ENCODE data around the gene CMBL.
"Not testable (repeated sequence)": the region's sequence is repeated elsewhere in the genome, so short reads cannot be mapped to it uniquely, and the experiment has no call there.

Gene CMBL

DNA sequence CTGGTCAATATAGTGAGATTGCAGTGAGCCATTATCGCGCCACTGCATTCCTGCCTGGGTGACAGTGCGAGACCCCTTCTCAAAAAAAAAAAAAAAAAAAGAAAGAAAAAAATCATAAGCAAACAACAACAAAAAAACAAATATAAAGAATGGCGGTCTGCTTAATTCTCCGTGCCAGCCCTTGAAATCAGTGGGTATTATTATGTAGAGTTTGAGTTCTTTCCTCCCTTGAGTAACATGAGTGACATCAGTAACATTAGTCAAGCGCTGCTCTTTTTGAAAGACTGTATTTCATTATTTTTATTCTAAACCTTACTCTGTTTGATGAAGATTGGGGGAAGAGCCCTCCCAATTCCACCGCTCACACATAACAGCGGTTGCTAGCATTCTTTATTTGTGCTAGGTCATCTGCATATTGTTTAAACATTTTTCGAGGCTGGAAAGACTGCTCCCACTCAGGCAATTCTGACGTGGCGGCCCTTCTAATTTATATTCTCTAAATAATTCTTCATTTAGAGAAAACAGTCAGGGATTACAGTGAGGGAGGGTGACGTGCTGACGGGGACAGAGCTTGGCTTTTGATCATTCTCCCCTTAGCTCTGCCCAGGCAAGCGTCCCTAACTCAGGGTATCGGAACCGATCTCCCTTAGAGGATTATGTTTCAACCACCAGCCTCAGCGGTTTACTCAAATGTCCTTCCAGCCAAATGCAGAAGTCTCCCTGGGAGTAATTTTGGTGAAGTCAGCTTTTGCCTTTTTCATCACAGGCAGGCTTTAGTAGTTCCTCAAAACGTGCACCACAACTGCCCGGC is 44.9 kb upstream of the CMBL start:
- Histone ChIP-seq H4K8ac (ENCODE audit: low read depth, low read length) (no peak overlapping the region), H3K9ac (ENCODE audit: low read length) (peak overlapping the region; percentile 93), H3K56ac (ENCODE audit: low read length) (peak overlapping the region; percentile 97), H3K79me1 (ENCODE audit: low read length) (peaks cover 1% of the 10 kb centered on the region), H3K4me1 (ENCODE audit: control insufficient read depth, low read depth, low read length) (peaks cover 7% of the 10 kb centered on the region), H3K23ac (ENCODE audit: low read length) (peak overlapping the region; percentile 48), H3K18ac (ENCODE audit: low read length) (peak overlapping the region; percentile 70), H3K36me3 (ENCODE audit: control insufficient read depth, insufficient read depth, low read length) (no peaks in the 10 kb centered on the region), H2AK5ac (ENCODE audit: low read length) (no peak overlapping the region), H3K4ac (ENCODE audit: low read depth, low read length) (peak overlapping the region; percentile 88), H2BK5ac (ENCODE audit: low read length) (peak overlapping the region; percentile 31), H2BK120ac (ENCODE audit: low read depth, low read length) (no peak overlapping the region), H4K5ac (ENCODE audit: low read length) (no peak overlapping the region), H2BK15ac (replicated peaks; ENCODE audit: low read depth) (no peak overlapping the region), H3K4me2 (ENCODE audit: low read length) (peak overlapping the region; percentile 89), H3K27me3 (ENCODE audit: insufficient read depth, low read length, poor library complexity) (no peaks in the 10 kb centered on the region), H3K79me2 (ENCODE audit: control insufficient read depth, insufficient read depth, low read length) (peaks cover 17% of the 10 kb centered on the region), H3K27ac (ENCODE audit: low read depth, low read length) (peak overlapping the region; percentile 97), H3K4me3 (ENCODE audit: low read length) (peak overlapping the region; percentile 88)
- peak; percentile 75 for DNase-seq
- no CpG with 5 or more reads among the region's 19 CpGs for WGBS (ENCODE audit: extremely low coverage, insufficient coverage, low lambda C conversion rate)

DNA sequence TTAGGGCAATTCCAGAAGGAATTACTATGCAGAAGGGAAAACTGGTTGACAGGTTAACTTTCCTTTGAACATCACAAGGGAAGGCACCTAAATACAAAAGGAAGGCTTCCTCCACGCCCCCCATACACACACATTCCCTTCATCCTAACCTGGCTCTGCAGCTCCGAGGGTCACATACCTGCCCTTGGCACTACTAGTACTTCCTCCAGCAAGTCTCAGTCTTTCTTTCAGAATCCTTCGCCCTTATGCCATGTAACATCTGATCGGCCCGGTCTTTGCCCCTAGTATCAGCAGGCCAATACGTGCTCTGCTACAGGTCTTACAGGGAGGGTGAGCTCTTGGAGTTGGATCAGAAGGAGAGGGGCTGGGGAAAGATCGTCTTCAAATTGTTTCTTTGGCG is 44.2 kb upstream of the CMBL start:
- H3K4me1 ChIP-seq (ENCODE audit: control insufficient read depth, low read depth, low read length) = peaks cover 6% of the 10 kb centered on the region
- peak overlapping the region; percentile 51 for H3K56ac ChIP-seq (ENCODE audit: low read length)
- H4K8ac ChIP-seq (ENCODE audit: low read depth, low read length) = no peak overlapping the region
- no peak overlapping the region for H4K5ac ChIP-seq (ENCODE audit: low read length)
- H3K4me3 ChIP-seq (ENCODE audit: low read length) = no peak overlapping the region
- no peak overlapping the region for H2BK5ac ChIP-seq (ENCODE audit: low read length)
- no CpG with 5 or more reads among the region's 8 CpGs for WGBS (ENCODE audit: extremely low coverage, insufficient coverage, low lambda C conversion rate)
- no peak overlapping the region for H2BK120ac ChIP-seq (ENCODE audit: low read depth, low read length)
- peaks cover 16% of the 10 kb centered on the region for H3K79me2 ChIP-seq (ENCODE audit: control insufficient read depth, insufficient read depth, low read length)
- no peak overlapping the region for H3K23ac ChIP-seq (ENCODE audit: low read length)
- H2BK15ac ChIP-seq (replicated peaks; ENCODE audit: low read depth) = no peak overlapping the region
- no peaks in the 10 kb centered on the region for H3K79me1 ChIP-seq (ENCODE audit: low read length)
- H3K36me3 ChIP-seq (ENCODE audit: control insufficient read depth, insufficient read depth, low read length) = no peaks in the 10 kb centered on the region
- H3K4me2 ChIP-seq (ENCODE audit: low read length) = no peak overlapping the region
- H3K4ac ChIP-seq (ENCODE audit: low read depth, low read length) = no peak overlapping the region
- peak overlapping the region; percentile 15 for H3K9ac ChIP-seq (ENCODE audit: low read length)
- H3K27me3 ChIP-seq (ENCODE audit: insufficient read depth, low read length, poor library complexity) = no peaks in the 10 kb centered on the region
- DNase-seq = no peak
- no peak overlapping the region for H3K27ac ChIP-seq (ENCODE audit: low read depth, low read length)
- no peak overlapping the region for H2AK5ac ChIP-seq (ENCODE audit: low read length)
- no peak overlapping the region for H3K18ac ChIP-seq (ENCODE audit: low read length)

DNA sequence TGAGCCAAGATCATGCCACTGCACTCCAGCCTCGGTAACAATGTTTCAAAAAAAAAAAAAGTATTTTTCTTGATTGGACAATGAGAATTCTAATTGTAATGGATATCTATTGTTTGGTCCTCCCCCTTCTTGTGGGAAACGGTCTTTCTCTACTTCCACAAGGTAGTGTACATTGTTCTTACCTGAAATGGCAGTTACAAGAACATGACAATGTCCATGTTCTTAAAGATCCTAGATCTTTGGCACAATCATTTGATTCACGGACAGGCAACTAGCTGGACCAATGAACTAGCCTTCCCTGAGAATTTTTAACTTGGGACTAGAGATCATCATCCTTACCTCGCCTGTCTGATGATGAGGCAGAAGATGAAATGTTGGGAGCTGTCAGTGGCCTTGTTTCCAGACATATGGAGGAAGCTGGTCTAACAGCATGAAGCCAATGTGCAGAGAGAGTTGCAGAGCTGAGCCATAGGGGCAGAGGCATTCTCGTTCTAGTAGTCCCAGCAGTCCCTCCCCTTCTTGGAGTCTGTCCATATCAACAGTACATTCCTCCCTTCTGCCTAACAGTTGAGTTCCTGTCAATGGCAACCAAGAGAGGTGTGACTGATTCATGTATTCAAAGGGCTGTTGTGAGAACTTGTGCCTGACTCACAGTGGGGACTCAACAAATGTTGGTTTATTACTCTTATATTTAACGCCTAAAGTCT is 43.6 kb upstream of the CMBL start:
- no peak overlapping the region for H3K27ac ChIP-seq (ENCODE audit: low read depth, low read length)
- peak; percentile 71 for DNase-seq
- no peaks in the 10 kb centered on the region for H3K79me1 ChIP-seq (ENCODE audit: low read length)
- H3K27me3 ChIP-seq (ENCODE audit: insufficient read depth, low read length, poor library complexity) = no peaks in the 10 kb centered on the region
- H3K23ac ChIP-seq (ENCODE audit: low read length) = no peak overlapping the region
- H3K36me3 ChIP-seq (ENCODE audit: control insufficient read depth, insufficient read depth, low read length) = no peaks in the 10 kb centered on the region
- no peak overlapping the region for H3K4ac ChIP-seq (ENCODE audit: low read depth, low read length)
- no peak overlapping the region for H2BK120ac ChIP-seq (ENCODE audit: low read depth, low read length)
- no peak overlapping the region for H4K5ac ChIP-seq (ENCODE audit: low read length)
- no peak overlapping the region for H2BK15ac ChIP-seq (replicated peaks; ENCODE audit: low read depth)
- WGBS (ENCODE audit: extremely low coverage, insufficient coverage, low lambda C conversion rate) = no CpG with 5 or more reads among the region's 6 CpGs
- H3K79me2 ChIP-seq (ENCODE audit: control insufficient read depth, insufficient read depth, low read length) = peaks cover 12% of the 10 kb centered on the region
- H3K4me1 ChIP-seq (ENCODE audit: control insufficient read depth, low read depth, low read length) = peaks cover 6% of the 10 kb centered on the region
- no peak overlapping the region for H3K56ac ChIP-seq (ENCODE audit: low read length)
- H2BK5ac ChIP-seq (ENCODE audit: low read length) = no peak overlapping the region
- no peak overlapping the region for H3K4me2 ChIP-seq (ENCODE audit: low read length)
- H3K4me3 ChIP-seq (ENCODE audit: low read length) = no peak overlapping the region
- no peak overlapping the region for H2AK5ac ChIP-seq (ENCODE audit: low read length)
- no peak overlapping the region for H4K8ac ChIP-seq (ENCODE audit: low read depth, low read length)
- H3K9ac ChIP-seq (ENCODE audit: low read length) = no peak overlapping the region
- no peak overlapping the region for H3K18ac ChIP-seq (ENCODE audit: low read length)

DNA sequence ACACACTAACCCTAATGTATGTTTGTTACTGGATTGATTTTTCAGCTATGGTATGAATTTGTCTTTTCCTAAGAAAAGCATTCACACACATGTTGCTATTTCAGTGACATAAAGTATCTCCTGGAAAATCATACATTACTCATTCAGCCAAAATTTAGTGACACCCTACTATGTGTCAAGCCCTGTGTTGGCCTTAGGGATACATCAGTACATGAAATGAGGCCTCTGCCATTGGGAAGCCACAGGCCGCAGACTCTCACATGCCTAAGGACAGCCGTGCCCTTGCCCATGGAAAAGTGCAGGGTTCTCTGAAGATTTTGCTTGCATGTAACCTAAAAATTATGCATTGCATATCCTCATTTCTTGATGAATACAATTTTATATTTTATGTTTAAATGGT is 40.6 kb upstream of the CMBL start:
- Histone ChIP-seq H3K79me2 (ENCODE audit: control insufficient read depth, insufficient read depth, low read length) (no peaks in the 10 kb centered on the region), H3K27me3 (ENCODE audit: insufficient read depth, low read length, poor library complexity) (no peaks in the 10 kb centered on the region), H4K8ac (ENCODE audit: low read depth, low read length) (no peak overlapping the region), H2BK120ac (ENCODE audit: low read depth, low read length) (no peak overlapping the region), H2AK5ac (ENCODE audit: low read length) (no peak overlapping the region), H2BK5ac (ENCODE audit: low read length) (no peak overlapping the region), H3K4me3 (ENCODE audit: low read length) (no peak overlapping the region), H3K4me2 (ENCODE audit: low read length) (no peak overlapping the region), H3K4me1 (ENCODE audit: control insufficient read depth, low read depth, low read length) (peaks cover 6% of the 10 kb centered on the region), H4K5ac (ENCODE audit: low read length) (no peak overlapping the region), H3K4ac (ENCODE audit: low read depth, low read length) (no peak overlapping the region), H3K36me3 (ENCODE audit: control insufficient read depth, insufficient read depth, low read length) (no peaks in the 10 kb centered on the region), H3K79me1 (ENCODE audit: low read length) (no peaks in the 10 kb centered on the region), H3K23ac (ENCODE audit: low read length) (no peak overlapping the region), H3K18ac (ENCODE audit: low read length) (no peak overlapping the region), H2BK15ac (replicated peaks; ENCODE audit: low read depth) (no peak overlapping the region), H3K27ac (ENCODE audit: low read depth, low read length) (peak overlapping the region; percentile 23), H3K9ac (ENCODE audit: low read length) (no peak overlapping the region), H3K56ac (ENCODE audit: low read length) (no peak overlapping the region)
- no peak for DNase-seq
- WGBS (ENCODE audit: extremely low coverage, insufficient coverage, low lambda C conversion rate) = no CpG with 5 or more reads among the region's 2 CpGs

DNA sequence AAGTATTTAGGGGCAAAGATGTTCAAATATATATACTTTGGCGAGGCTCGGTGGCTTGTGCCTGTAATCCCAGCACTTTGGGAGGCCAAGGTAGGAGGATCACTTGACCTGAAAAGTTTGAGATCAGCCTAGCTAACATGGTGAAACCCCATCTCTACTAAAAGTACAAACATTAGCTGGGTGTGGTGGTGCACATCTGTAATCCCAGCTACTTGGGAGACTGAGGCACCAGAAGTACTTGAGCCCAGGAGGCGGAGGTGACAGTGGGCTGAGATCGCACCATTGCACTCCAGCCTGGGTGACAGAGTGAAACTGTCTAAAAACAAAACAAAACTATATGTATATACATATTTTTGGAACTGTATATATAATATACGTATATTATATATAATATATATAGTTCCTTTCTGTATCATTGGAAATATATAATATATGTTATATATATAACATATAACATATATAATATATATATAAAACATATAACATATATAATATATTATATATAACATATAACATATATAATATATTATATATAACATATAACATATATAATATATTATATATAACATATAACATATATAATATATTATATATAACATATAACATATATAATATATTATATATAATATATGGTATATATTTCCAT is 36.9 kb upstream of the CMBL start:
- H2AK5ac ChIP-seq (ENCODE audit: low read length); H3K27me3 ChIP-seq (ENCODE audit: insufficient read depth, low read length, poor library complexity); H3K4ac ChIP-seq (ENCODE audit: low read depth, low read length): not testable (repeated sequence)

More for the DNA sequence above, 36.9 kb upstream of the CMBL start:
- not testable (repeated sequence) for H3K56ac ChIP-seq (ENCODE audit: low read length); H4K5ac ChIP-seq (ENCODE audit: low read length); H3K9ac ChIP-seq (ENCODE audit: low read length); H2BK15ac ChIP-seq (replicated peaks; ENCODE audit: low read depth); H3K4me2 ChIP-seq (ENCODE audit: low read length); H3K27ac ChIP-seq (ENCODE audit: low read depth, low read length); H3K79me1 ChIP-seq (ENCODE audit: low read length); H2BK5ac ChIP-seq (ENCODE audit: low read length); H2BK120ac ChIP-seq (ENCODE audit: low read depth, low read length); H3K23ac ChIP-seq (ENCODE audit: low read length); H3K18ac ChIP-seq (ENCODE audit: low read length); H3K4me3 ChIP-seq (ENCODE audit: low read length); H3K79me2 ChIP-seq (ENCODE audit: control insufficient read depth, insufficient read depth, low read length); H3K4me1 ChIP-seq (ENCODE audit: control insufficient read depth, low read depth, low read length); DNase-seq; H4K8ac ChIP-seq (ENCODE audit: low read depth, low read length); H3K36me3 ChIP-seq (ENCODE audit: control insufficient read depth, insufficient read depth, low read length)
- WGBS (ENCODE audit: extremely low coverage, insufficient coverage, low lambda C conversion rate) = no CpG with 5 or more reads among the region's 5 CpGs
